ENCODE results near the gene MBD6. TPM values are rescaled to one million over a fixed set of nuclear protein-coding genes. Genes with fewer than 3 reads are reported as not detected.
A peak's percentile ranks its signal among the peaks of the same experiment; 100 is the strongest.

Gene MBD6
- total and polyA plus RNA-seq, 2 of the 13 experiments (the other 11 are each of a cell fraction or from before 2014, with no cell fraction given), result 4.1 to 5.9 TPM

DNA sequence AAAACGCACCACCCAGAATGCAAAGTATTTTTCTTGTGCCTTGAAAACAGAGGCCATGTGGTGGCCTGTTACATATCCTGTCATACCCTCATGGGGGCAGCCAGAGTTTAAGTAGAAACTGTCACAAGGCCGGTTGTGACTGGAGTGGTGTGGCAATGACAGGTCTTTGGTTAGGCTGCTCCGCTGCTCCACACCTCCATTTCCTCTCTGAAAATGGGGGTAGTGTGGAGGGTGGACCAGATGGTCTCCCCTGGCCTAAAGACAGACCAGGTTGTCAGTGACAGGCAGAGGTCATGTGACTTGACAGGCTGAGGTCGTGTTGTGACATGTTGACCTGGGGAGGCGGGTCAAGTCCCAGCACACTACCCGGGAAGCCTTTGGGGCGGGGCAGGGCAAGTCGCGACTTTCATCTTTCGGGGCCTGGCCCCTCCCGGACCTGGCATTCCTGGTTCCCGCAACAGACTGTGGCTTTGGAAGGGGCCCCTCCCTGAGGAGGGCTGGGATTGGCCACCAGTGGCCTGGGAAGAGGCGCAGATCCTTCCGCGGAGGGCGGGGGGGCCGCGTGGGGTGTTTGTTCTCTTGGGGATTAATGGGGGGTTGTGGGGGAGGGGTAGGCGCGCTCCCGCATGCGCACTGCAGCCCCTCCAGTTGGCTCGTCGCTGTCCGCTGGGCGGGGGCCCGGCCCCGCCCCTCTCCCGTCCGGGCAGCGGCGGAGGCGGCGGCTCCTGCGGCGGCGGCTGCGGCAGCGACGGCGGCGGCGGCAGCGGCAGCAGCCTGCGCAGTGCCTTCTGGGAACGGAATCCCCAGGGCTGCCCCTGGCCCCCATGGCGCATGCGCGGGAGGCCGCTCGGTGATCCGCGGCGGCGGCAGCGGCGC, at the start of gene MBD6 (continued):
- peak; percentile 67 for TF ChIP-seq FOXO1 (CRISPR knock-in tag; IDR thresholded peaks at IDR 0.05)
- TF ChIP-seq MTF1 (CRISPR knock-in tag; IDR thresholded peaks at IDR 0.05), result no peak
- no peak for TF ChIP-seq ZFP37 (CRISPR knock-in tag; IDR thresholded peaks at IDR 0.05; ENCODE audit: borderline replicate concordance)
- TF ChIP-seq PHF21A (CRISPR knock-in tag; IDR thresholded peaks at IDR 0.05), result peak; percentile 74
- TF ChIP-seq, protein P1, sequence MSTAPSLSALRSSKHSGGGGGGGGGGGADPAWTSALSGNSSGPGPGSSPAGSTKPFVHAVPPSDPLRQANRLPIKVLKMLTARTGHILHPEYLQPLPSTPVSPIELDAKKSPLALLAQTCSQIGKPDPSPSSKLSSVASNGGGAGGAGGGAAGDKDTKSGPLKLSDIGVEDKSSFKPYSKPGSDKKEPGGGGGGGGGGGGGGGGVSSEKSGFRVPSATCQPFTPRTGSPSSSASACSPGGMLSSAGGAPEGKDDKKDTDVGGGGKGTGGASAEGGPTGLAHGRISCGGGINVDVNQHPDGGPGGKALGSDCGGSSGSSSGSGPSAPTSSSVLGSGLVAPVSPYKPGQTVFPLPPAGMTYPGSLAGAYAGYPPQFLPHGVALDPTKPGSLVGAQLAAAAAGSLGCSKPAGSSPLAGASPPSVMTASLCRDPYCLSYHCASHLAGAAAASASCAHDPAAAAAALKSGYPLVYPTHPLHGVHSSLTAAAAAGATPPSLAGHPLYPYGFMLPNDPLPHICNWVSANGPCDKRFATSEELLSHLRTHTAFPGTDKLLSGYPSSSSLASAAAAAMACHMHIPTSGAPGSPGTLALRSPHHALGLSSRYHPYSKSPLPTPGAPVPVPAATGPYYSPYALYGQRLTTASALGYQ (CRISPR knock-in tag; IDR thresholded peaks at IDR 0.05), result peak; percentile 69; the same call in 1 of the 2 replicates
- no peak for TF ChIP-seq ZNF496 (CRISPR knock-in tag; IDR thresholded peaks at IDR 0.05; ENCODE audit: insufficient replicate concordance)
- TF ChIP-seq ZNF24 (IDR thresholded peaks at IDR 0.05), result no peak
- TF ChIP-seq, protein P2, sequence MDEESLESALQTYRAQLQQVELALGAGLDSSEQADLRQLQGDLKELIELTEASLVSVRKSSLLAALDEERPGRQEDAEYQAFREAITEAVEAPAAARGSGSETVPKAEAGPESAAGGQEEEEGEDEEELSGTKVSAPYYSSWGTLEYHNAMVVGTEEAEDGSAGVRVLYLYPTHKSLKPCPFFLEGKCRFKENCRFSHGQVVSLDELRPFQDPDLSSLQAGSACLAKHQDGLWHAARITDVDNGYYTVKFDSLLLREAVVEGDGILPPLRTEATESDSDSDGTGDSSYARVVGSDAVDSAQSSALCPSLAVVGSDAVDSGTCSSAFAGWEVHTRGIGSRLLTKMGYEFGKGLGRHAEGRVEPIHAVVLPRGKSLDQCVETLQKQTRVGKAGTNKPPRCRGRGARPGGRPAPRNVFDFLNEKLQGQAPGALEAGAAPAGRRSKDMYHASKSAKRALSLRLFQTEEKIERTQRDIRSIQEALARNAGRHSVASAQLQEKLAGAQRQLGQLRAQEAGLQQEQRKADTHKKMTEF (CRISPR knock-in tag; IDR thresholded peaks at IDR 0.05), result peak; percentile 92
- TF ChIP-seq, protein P3, sequence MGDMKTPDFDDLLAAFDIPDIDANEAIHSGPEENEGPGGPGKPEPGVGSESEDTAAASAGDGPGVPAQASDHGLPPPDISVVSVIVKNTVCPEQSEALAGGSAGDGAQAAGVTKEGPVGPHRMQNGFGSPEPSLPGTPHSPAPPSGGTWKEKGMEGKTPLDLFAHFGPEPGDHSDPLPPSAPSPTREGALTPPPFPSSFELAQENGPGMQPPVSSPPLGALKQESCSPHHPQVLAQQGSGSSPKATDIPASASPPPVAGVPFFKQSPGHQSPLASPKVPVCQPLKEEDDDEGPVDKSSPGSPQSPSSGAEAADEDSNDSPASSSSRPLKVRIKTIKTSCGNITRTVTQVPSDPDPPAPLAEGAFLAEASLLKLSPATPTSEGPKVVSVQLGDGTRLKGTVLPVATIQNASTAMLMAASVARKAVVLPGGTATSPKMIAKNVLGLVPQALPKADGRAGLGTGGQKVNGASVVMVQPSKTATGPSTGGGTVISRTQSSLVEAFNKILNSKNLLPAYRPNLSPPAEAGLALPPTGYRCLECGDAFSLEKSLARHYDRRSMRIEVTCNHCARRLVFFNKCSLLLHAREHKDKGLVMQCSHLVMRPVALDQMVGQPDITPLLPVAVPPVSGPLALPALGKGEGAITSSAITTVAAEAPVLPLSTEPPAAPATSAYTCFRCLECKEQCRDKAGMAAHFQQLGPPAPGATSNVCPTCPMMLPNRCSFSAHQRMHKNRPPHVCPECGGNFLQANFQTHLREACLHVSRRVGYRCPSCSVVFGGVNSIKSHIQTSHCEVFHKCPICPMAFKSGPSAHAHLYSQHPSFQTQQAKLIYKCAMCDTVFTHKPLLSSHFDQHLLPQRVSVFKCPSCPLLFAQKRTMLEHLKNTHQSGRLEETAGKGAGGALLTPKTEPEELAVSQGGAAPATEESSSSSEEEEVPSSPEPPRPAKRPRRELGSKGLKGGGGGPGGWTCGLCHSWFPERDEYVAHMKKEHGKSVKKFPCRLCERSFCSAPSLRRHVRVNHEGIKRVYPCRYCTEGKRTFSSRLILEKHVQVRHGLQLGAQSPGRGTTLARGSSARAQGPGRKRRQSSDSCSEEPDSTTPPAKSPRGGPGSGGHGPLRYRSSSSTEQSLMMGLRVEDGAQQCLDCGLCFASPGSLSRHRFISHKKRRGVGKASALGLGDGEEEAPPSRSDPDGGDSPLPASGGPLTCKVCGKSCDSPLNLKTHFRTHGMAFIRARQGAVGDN (CRISPR knock-in tag; IDR thresholded peaks at IDR 0.05), result peak; percentile 85
- no peak for TF ChIP-seq MAF1 (CRISPR knock-in tag; IDR thresholded peaks at IDR 0.05; ENCODE audit: borderline replicate concordance)
- no peak for TF ChIP-seq ATF1 (CRISPR knock-in tag; IDR thresholded peaks at IDR 0.05)
- peak; percentile 87; the same call in 1 of the 2 replicates for TF ChIP-seq ZNF556 (CRISPR knock-in tag; IDR thresholded peaks at IDR 0.05; ENCODE audit: borderline replicate concordance)
- TF ChIP-seq, protein P4, sequence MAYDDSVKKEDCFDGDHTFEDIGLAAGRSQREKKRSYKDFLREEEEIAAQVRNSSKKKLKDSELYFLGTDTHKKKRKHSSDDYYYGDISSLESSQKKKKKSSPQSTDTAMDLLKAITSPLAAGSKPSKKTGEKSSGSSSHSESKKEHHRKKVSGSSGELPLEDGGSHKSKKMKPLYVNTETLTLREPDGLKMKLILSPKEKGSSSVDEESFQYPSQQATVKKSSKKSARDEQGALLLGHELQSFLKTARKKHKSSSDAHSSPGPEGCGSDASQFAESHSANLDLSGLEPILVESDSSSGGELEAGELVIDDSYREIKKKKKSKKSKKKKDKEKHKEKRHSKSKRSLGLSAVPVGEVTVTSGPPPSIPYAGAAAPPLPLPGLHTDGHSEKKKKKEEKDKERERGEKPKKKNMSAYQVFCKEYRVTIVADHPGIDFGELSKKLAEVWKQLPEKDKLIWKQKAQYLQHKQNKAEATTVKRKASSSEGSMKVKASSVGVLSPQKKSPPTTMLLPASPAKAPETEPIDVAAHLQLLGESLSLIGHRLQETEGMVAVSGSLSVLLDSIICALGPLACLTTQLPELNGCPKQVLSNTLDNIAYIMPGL (CRISPR knock-in tag; IDR thresholded peaks at IDR 0.05; ENCODE audit: borderline replicate concordance in 1 of 2, low read depth in 1 of 2), result peak in 1 of 2 experiments; percentile 86; a peak in 1 of 4 replicates
- TF ChIP-seq POGZ (CRISPR knock-in tag; IDR thresholded peaks at IDR 0.05), result peak; percentile 34; the same call in 1 of the 2 replicates
- no peak for TF ChIP-seq ZNF564 (CRISPR knock-in tag; IDR thresholded peaks at IDR 0.05)
- TF ChIP-seq SMAD1 (CRISPR knock-in tag; IDR thresholded peaks at IDR 0.05; ENCODE audit: borderline replicate concordance, low read depth), result no peak
- no peak for TF ChIP-seq CAMTA2 (CRISPR knock-in tag; IDR thresholded peaks at IDR 0.05; ENCODE audit: borderline replicate concordance)
- no peak; the same call in 1 of the 2 replicates for TF ChIP-seq ZSCAN25 (CRISPR knock-in tag; IDR thresholded peaks at IDR 0.05)
- TF ChIP-seq THAP11 (CRISPR knock-in tag; IDR thresholded peaks at IDR 0.05), result peak; percentile 69

Measured in HepG2 (cell line).